Activated T-helper 17 cell treated with anti-CD3 and anti-CD28 coated beads, Interleukin-2, amount 50 U/mL, for 72 hours (primary cell): ENCODE data around the gene FBRSL1. TPM values are rescaled to one million over a fixed set of nuclear protein-coding genes. Genes with fewer than 3 reads are reported as not detected.
"Not testable (repeated sequence)": the region's sequence is repeated elsewhere in the genome, so short reads cannot be mapped to it uniquely, and the experiment has no call there.

Experiments used
- ATAC-seq: fragments of 150-1000 bp; cut with Tn5 transposase; replicated peaks from 2 replicates; pipeline ENCODE4 v1.10.0; 2021; ENCODE audit warnings: mild to moderate bottlenecking, moderate library complexity
- H3K27ac Mint-ChIP-seq: one replicate; pipeline ENCODE4 v1.8.0; 2022; ENCODE audit warnings: mixed read lengths
- H3K27me3 Mint-ChIP-seq: one replicate; pipeline ENCODE4 v1.8.0; 2022; ENCODE audit warnings: mixed read lengths
- H3K36me3 Mint-ChIP-seq: one replicate; pipeline ENCODE4 v1.8.0; 2022; ENCODE audit warnings: low read depth, mild to moderate bottlenecking, mixed read lengths
- H3K4me1 Mint-ChIP-seq: one replicate; pipeline ENCODE4 v1.8.0; 2022; ENCODE audit warnings: mixed read lengths
- H3K4me3 Mint-ChIP-seq: one replicate; pipeline ENCODE4 v1.8.0; 2022; ENCODE audit warnings: mild to moderate bottlenecking, mixed read lengths
- H3K9me3 Mint-ChIP-seq: one replicate; pipeline ENCODE4 v1.8.0; 2022; ENCODE audit warnings: mixed read lengths
- total RNA-seq, 2 donors: library from RNA; stranded (reverse); gene quantifications; one replicate each; pipeline ENCODE4 v1.2.3, GENCODE V29; 2022

FBRSL1 gene
- total RNA-seq, 2 donors from 2014 or later: 34.7 to 38.7 TPM

GRCh38 chr12:132460571-132460970 is 29.4 kb upstream of the FBRSL1 start:
- no peak for ATAC-seq
- no peaks in the 10 kb centered on the region for H3K9me3 Mint-ChIP-seq
- no peak overlapping the region for H3K27ac Mint-ChIP-seq
- peaks cover 6% of the 10 kb centered on the region for H3K4me1 Mint-ChIP-seq
- no peaks in the 10 kb centered on the region for H3K27me3 Mint-ChIP-seq
- no peak overlapping the region for H3K4me3 Mint-ChIP-seq
- no peaks in the 10 kb centered on the region for H3K36me3 Mint-ChIP-seq

GRCh38 chr12:132461526-132461925 is 28.4 kb upstream of the FBRSL1 start:
- Mint-ChIP-seq H3K9me3 (no peaks in the 10 kb centered on the region), H3K27ac (no peak overlapping the region), H3K4me1 (no peaks in the 10 kb centered on the region), H3K36me3 (no peaks in the 10 kb centered on the region), H3K27me3 (no peaks in the 10 kb centered on the region), H3K4me3 (no peak overlapping the region)
- ATAC-seq: no peak

- Mint-ChIP-seq H3K4me3 (no peak overlapping the region), H3K27me3 (no peaks in the 10 kb centered on the region), H3K36me3 (no peaks in the 10 kb centered on the region), H3K27ac (no peak overlapping the region), H3K4me1 (no peaks in the 10 kb centered on the region), H3K9me3 (no peaks in the 10 kb centered on the region)
- ATAC-seq: peak; percentile 56
These were observed 27.2 kb upstream of the FBRSL1 start for GRCh38 chr12:132462788-132463187.

DNA sequence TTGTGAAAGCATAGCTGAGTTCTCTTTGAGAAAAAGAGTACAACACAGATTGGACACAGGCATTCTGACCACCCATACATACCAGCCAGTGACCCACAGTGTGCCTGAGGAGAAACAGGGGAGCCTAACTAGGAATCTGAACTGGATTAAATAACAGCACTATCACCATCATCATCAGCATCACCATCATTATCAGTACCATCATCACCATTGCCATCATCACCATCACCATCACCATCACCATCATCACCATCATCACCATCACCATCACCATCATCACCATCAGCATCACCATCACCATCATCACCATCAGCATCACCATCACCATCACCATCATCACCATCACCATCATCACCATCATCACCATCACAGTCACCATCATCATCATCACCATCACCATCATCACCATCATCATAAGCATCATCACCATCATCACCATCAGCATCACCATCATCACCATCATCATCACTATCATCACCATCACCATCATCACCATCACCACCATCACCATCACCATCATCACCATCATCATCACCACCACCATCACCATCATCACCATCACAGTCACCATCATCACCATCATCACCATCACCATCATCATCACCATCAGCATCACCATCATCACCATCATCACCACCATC is 26.5 kb upstream of the FBRSL1 start:
- H3K4me1 Mint-ChIP-seq, H3K27me3 Mint-ChIP-seq, H3K27ac Mint-ChIP-seq, ATAC-seq, H3K9me3 Mint-ChIP-seq, H3K4me3 Mint-ChIP-seq, H3K36me3 Mint-ChIP-seq: not testable (repeated sequence)

DNA sequence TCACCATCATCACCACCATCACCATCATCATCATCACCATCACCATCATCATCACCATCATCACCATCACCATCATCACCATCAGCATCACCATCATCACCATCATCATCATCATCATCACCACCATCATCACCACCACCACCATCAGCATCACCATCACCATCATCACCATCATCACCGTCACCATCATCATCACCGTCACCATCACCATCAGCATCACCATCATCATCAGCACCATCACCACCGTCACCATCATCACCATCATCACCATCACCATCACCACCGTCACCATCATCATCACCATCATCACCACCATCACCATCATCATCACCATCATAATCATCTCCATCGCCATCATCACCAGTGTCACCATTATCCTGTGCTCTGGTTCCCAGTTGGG is 25.6 kb upstream of the FBRSL1 start:
- not testable (repeated sequence) for H3K27me3 Mint-ChIP-seq, H3K4me1 Mint-ChIP-seq, H3K36me3 Mint-ChIP-seq, H3K9me3 Mint-ChIP-seq, ATAC-seq, H3K4me3 Mint-ChIP-seq, H3K27ac Mint-ChIP-seq

- Mint-ChIP-seq H3K9me3 (no peaks in the 10 kb centered on the region), H3K27ac (no peak overlapping the region), H3K4me3 (no peak overlapping the region), H3K4me1 (peaks cover 9% of the 10 kb centered on the region), H3K36me3 (no peaks in the 10 kb centered on the region), H3K27me3 (peaks cover 6% of the 10 kb centered on the region)
- no peak for ATAC-seq
These were observed 25.1 kb upstream of the FBRSL1 start for GRCh38 chr12:132464820-132465219.

DNA sequence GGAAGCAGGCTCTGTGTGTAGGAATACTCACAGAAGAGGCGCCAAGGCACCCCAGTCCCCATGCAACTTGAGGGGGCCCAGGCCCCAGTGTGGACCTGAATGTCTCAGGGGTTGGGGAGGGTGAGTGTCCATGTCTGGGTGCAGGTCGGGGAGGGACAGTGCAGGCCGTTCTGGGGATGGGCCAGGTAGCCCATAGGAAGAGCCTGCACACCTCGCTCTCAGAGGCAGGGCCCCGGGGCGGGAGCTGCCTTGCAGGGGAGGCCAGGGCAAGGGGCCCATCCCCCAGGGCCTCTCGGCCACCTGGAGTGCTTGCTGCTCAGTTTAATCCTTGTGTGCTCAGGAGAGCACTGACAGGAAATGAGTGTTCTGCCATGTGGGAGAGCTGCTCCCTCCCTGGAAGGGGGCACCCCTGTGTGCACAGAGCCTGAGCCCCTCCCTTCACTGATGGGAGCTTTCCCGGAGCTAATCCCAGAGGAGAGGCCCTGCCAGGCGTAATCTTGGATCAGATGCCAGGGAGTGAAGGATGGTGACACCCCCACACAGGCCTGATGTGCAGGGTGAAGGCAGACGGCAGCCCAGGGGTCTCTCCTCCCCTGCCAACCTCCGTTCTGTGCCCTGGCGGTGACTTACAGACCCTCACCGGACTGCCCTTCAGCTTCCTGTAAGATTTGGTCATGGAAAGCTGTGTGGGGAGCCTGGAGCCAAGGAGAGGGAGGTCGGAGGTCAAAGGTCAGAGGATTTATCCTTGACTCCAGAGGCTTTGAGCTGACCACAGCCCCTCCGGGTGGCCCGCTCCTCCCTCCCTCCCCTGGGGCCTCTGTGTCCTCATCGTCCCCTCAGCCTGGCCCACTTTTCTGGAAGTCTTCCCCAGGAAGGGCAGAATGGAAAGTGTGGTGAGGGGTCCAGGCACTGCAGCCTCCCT is 24.4 kb upstream of the FBRSL1 start:
- no peaks in the 10 kb centered on the region for H3K9me3 Mint-ChIP-seq
- no peak overlapping the region for H3K27ac Mint-ChIP-seq
- H3K4me1 Mint-ChIP-seq: peaks cover 10% of the 10 kb centered on the region
- ATAC-seq: no peak
- peaks cover 7% of the 10 kb centered on the region for H3K27me3 Mint-ChIP-seq
- no peak overlapping the region for H3K4me3 Mint-ChIP-seq
- H3K36me3 Mint-ChIP-seq: no peaks in the 10 kb centered on the region

- H3K36me3 Mint-ChIP-seq: no peaks in the 10 kb centered on the region
- no peak overlapping the region for H3K4me3 Mint-ChIP-seq
- H3K27ac Mint-ChIP-seq: no peak overlapping the region
- peaks cover 18% of the 10 kb centered on the region for H3K4me1 Mint-ChIP-seq
- no peak for ATAC-seq
- H3K27me3 Mint-ChIP-seq: peaks cover 7% of the 10 kb centered on the region
- H3K9me3 Mint-ChIP-seq: no peaks in the 10 kb centered on the region
These were observed 23.4 kb upstream of the FBRSL1 start for GRCh38 chr12:132466241-132467201.

DNA sequence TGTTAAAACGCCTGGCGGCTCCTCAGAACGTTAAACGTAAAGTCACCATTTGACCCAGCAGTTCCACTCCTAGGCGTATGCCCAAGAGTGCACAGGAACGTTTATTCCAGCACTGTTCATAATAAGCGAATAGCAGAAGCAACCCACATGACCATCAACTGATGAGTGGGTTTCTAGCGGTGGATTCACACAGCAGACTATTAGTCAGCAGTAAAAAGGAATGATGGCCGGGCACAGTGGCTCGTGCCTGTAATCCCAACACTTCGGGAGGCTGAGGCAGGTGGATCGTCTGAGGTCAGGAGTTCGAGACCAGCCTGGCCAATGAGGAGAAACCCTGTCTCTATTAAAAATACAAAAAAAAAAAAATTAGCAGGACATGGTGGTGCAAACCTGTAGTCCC is 22.4 kb upstream of the FBRSL1 start:
- Mint-ChIP-seq H3K27ac (no peak overlapping the region), H3K9me3 (no peaks in the 10 kb centered on the region), H3K4me1 (peaks cover 25% of the 10 kb centered on the region), H3K36me3 (no peaks in the 10 kb centered on the region), H3K4me3 (no peak overlapping the region), H3K27me3 (peaks cover 7% of the 10 kb centered on the region)
- no peak for ATAC-seq

DNA sequence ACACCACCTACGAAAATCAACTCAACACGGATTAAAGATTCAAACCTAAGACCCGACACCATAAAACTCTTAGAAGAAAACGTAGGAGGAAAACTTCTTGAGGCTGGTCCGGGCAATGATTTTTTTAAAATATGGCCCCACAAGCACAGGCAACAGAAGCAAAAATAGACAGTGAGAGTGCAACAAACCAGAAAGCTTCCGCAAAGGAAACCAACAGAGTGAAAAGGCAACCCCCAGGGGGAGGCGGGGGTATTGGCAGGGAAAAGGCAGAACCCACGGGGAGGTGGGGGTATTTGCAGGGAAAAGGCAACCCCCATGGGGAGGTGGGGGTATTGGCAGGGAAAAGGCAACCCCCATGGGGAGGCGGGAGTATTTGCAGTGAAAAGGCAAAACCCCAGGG is 20.5 kb upstream of the FBRSL1 start:
- Mint-ChIP-seq H3K4me3 (peak overlapping the region; percentile 35), H3K36me3 (no peaks in the 10 kb centered on the region), H3K4me1 (peaks cover 25% of the 10 kb centered on the region), H3K27me3 (peaks cover 7% of the 10 kb centered on the region), H3K27ac (peak overlapping the region; percentile 58), H3K9me3 (no peaks in the 10 kb centered on the region)
- no peak for ATAC-seq

DNA sequence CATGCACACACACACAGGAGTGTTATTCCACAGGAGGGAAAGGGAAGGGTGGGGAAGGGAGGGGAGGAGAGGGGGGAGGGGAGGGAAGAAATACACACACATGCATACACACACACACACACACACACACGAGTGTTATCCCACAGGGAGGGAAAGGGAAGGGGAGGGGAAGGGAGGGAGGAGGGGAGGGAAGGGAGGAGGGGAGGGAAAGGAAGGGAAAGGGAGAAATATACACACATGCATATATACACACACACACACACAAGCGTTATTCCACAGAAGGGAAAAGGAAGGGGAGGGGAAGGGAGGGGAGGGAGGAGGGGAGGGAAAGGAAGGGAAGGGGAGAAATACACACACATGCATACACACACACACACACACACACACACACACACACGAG is 19.6 kb upstream of the FBRSL1 start:
- Mint-ChIP-seq H3K36me3 (no peaks in the 10 kb centered on the region), H3K9me3 (no peaks in the 10 kb centered on the region), H3K4me3 (no peak overlapping the region), H3K27ac (no peak overlapping the region), H3K27me3 (peaks cover 7% of the 10 kb centered on the region), H3K4me1 (peaks cover 25% of the 10 kb centered on the region)
- ATAC-seq: no peak

DNA sequence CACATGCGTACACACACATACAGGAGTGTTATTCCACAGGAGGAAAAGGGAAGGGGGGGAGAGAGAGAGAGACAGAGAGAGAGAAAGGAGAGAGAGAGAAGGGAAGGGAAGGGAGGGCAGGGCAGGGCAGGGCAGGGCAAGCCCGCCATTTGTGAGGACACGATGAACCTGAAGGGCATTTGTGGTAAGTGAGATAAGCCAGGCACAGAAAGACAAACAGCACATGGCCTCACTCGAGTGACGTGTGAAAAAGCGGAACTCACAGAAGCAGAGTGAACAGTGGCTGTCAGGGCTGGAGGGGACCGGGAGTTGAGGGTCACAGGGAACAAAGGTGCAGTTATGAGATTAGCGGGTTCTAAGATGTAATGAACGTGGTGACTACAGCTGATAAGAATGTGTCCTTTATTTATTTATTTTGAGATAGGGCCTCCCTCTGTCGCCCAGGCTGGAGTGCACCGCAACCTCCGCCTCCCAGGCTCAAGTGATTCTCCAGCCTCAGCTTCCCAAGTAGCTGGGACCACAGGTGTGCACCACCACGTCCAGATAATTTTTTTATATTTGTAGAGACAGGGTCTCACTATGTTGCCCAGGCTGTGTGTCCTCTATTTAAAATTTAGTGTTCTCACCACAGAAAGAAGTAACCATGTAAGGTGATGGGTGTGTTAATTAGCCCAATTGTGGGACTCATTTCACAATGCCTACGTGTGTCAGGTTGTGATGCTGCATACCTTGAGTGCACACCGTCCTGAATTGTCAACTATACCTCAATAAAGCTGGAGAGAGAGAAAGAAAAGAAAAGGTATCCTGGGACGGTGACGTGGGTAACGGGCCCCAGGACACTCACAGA is 18.7 kb upstream of the FBRSL1 start:
- Mint-ChIP-seq H3K4me3 (peak overlapping the region; percentile 54), H3K27ac (no peak overlapping the region), H3K9me3 (no peaks in the 10 kb centered on the region), H3K27me3 (peaks cover 7% of the 10 kb centered on the region), H3K36me3 (no peaks in the 10 kb centered on the region), H3K4me1 (peaks cover 28% of the 10 kb centered on the region)
- ATAC-seq: peak; percentile 31

DNA sequence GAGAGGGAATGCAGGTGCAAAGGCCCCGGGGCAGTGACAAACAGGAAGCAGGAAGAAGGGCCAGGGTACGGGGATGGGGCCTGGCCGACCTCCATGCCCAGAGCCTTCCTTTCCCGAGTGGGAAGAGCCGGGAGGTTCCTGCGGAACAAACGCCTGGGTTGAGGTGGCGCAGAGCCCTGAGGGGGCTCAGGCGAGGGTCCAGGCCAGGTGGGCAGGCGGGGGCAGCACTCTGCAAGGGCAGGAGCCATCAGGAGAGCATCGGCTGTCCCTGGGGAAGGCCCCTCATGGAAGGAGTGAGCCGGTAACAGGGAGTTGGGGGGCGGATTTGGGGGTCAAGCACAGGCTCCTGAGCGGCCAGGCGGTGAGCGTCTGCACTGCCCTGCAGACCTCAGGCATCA is 18.1 kb upstream of the FBRSL1 start:
- H3K4me3 Mint-ChIP-seq: peak overlapping the region; percentile 54
- no peak overlapping the region for H3K27ac Mint-ChIP-seq
- H3K4me1 Mint-ChIP-seq: peaks cover 28% of the 10 kb centered on the region
- H3K9me3 Mint-ChIP-seq: no peaks in the 10 kb centered on the region
- peaks cover 7% of the 10 kb centered on the region for H3K27me3 Mint-ChIP-seq
- no peaks in the 10 kb centered on the region for H3K36me3 Mint-ChIP-seq
- ATAC-seq: no peak

DNA sequence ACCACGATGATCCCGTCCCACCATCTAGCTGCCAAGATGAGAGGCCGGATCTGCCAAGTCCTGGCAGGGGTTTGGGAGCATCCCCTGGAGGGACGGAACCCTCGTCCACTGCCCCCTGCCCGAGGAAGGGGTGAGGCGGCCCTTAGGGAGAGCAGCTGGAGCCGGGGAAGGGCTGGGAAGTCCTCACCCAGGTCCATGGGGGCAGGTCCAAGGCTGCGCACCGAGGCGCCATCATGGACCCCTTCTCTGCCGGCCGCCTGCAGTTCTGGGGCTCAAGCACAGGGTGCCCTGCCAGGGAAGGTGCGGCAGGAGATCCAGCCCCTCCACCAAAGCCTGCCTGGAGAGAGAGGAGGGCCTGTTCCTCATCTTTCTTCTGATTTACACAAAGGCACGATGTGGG is 17.6 kb upstream of the FBRSL1 start:
- no peak overlapping the region for H3K27ac Mint-ChIP-seq

More for the DNA sequence above, 17.6 kb upstream of the FBRSL1 start:
- no peak for ATAC-seq
- Mint-ChIP-seq H3K36me3 (no peaks in the 10 kb centered on the region), H3K4me1 (peaks cover 28% of the 10 kb centered on the region), H3K9me3 (no peaks in the 10 kb centered on the region), H3K27me3 (peaks cover 7% of the 10 kb centered on the region), H3K4me3 (peak overlapping the region; percentile 54)
